Measurements from ENCODE around the gene TRPM6. TPM values are rescaled to one million over a fixed set of nuclear protein-coding genes. Genes with fewer than 3 reads are reported as not detected.
"Not testable (repeated sequence)": the region's sequence is repeated elsewhere in the genome, so short reads cannot be mapped to it uniquely, and the experiment has no call there.

Gene TRPM6
- not detected for polyA plus RNA-seq (2013, experiment 1 of 2; ENCODE audit: insufficient read length)
- not detected for polyA plus RNA-seq (2013, experiment 2 of 2; ENCODE audit: insufficient read length)

GRCh38 chr9:74887041-74887980, at the start of gene TRPM6:
TRPM6 (minus strand) TSS chr9:74887921; CDS start chr9:74887856, 65 bp downstream.
- DNase-seq: peak; percentile 72

GRCh38 chr9:74935008-74935407, 47.3 kb upstream of the TRPM6 start:
- DNase-seq: peak; percentile 40

- DNase-seq: no peak
Observed at GRCh38 chr9:74921737-74922136, 34.0 kb upstream of the TRPM6 start.

GRCh38 chr9:74920944-74921626, 33.4 kb upstream of the TRPM6 start:
- no peak for DNase-seq

- no peak for DNase-seq
Observed at GRCh38 chr9:74910036-74910435, 22.3 kb upstream of the TRPM6 start.

- DNase-seq: no peak
Observed at GRCh38 chr9:74908665-74909064, 20.9 kb upstream of the TRPM6 start.

GRCh38 chr9:74907085-74907484, 19.4 kb upstream of the TRPM6 start:
- DNase-seq: no peak

- no peak for DNase-seq
Observed at GRCh38 chr9:74901001-74901400, 13.3 kb upstream of the TRPM6 start.

GRCh38 chr9:74888449-74888848, 728 bp upstream of the TRPM6 start:
- not testable (repeated sequence) for DNase-seq

- no peak for DNase-seq
Observed at GRCh38 chr9:74887981-74888370, 255 bp upstream of the TRPM6 start.

GRCh38 chr9:74876382-74876949, 11.3 kb downstream of the TRPM6 start:
- no peak for DNase-seq

GRCh38 chr9:74875656-74876055, 12.1 kb downstream of the TRPM6 start:
- no peak for DNase-seq

GRCh38 chr9:74874220-74874619, 13.5 kb downstream of the TRPM6 start:
- DNase-seq: no peak

- DNase-seq: no peak
Observed at GRCh38 chr9:74872619-74873233, 15.0 kb downstream of the TRPM6 start.

GRCh38 chr9:74867483-74867882, 20.2 kb downstream of the TRPM6 start:
- DNase-seq: no peak

- DNase-seq: no peak
Observed at GRCh38 chr9:74865177-74865576, 22.5 kb downstream of the TRPM6 start.

- DNase-seq: no peak
Observed at GRCh38 chr9:74861773-74862474, 25.8 kb downstream of the TRPM6 start.

- no peak for DNase-seq
Observed at GRCh38 chr9:74861071-74861470, 26.6 kb downstream of the TRPM6 start.

- DNase-seq: not testable (repeated sequence)
Observed at GRCh38 chr9:74860247-74860646, 27.5 kb downstream of the TRPM6 start.

GRCh38 chr9:74859786-74860185, 27.9 kb downstream of the TRPM6 start:
- no peak for DNase-seq

GRCh38 chr9:74858751-74859414, 28.8 kb downstream of the TRPM6 start:
- no peak for DNase-seq

GRCh38 chr9:74856989-74857388, 30.7 kb downstream of the TRPM6 start:
- DNase-seq: no peak
